ENCODE data around the gene KCNT1.

Gene KCNT1

DNA sequence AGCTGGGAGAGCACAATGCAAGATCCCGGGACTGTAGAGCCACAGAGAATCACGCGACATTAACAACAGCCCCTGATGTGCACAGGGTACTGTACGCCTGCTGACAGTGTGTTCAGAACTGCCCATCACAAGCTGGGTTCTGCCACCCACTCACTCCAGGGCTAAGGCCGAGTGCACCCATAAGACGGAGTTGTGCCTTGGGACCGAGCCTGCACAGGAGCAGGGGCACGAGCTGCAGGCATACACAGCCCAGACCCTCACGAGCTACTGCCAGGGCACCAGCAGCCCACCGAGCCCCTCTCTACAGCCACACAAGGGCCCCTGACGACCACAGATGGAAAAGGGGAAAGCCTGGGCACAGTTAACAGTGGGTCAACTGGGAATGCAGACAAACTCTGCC lies 137.5 kb downstream of the KCNT1 start:
- no peak for TF ChIP-seq EZH2phosphoT487 (conservative IDR thresholded peaks at IDR 0.05; ENCODE audit: low read length)
- H3K9ac ChIP-seq (ENCODE audit: low read length), result no peak overlapping the region
- H3F3A ChIP-seq (ENCODE audit: insufficient read depth), result no peaks in the 10 kb centered on the region
- H3K4me3 ChIP-seq (ENCODE audit: insufficient read depth, low read length, poor library complexity, severe bottlenecking), result no peak overlapping the region
- H3K27me3 ChIP-seq (ENCODE audit: low read length), result no peaks in the 10 kb centered on the region
- peaks cover 13% of the 10 kb centered on the region for H3K79me2 ChIP-seq (ENCODE audit: insufficient read depth, low read length)
- H4K20me1 ChIP-seq (ENCODE audit: low read depth, low read length), result no peaks in the 10 kb centered on the region
- no peaks in the 10 kb centered on the region for H3K9me3 ChIP-seq (ENCODE audit: insufficient read depth, low read length)
- H3K36me3 ChIP-seq (ENCODE audit: low read length), result no peaks in the 10 kb centered on the region
- no peaks in the 10 kb centered on the region for H3K9me2 ChIP-seq (replicated peaks; ENCODE audit: insufficient read depth, low read length)
- no peak overlapping the region for H2AFZ ChIP-seq (ENCODE audit: low read depth, low read length, severe bottlenecking)
- no peak overlapping the region for H3K27ac ChIP-seq (ENCODE audit: low read depth, low read length)
- H3K4me2 ChIP-seq (ENCODE audit: low read depth, low read length, poor library complexity, severe bottlenecking), result no peak overlapping the region

DNA sequence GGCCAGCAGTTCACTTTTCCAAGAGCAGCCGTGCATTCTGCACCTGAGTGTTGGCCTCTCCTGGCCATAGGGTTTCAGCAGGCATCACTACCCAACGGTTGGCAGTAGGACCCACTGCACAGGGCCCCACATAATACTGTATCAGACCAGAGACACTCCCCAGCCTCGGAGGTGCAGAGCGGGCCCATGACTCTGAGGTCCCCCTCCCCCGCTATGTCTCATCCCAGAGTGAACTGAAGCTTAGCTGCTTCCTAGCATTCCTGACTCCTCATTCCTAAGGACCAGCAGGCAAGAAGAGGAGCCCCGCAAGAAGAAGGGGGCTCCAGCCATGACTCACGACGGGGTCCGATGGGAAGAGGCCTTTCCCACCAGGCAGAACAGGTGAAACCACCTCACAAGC lies 138.1 kb downstream of the KCNT1 start:
- no peak overlapping the region for H2AFZ ChIP-seq (ENCODE audit: low read depth, low read length, severe bottlenecking)
- H3K4me3 ChIP-seq (ENCODE audit: insufficient read depth, low read length, poor library complexity, severe bottlenecking), result no peak overlapping the region
- no peaks in the 10 kb centered on the region for H3K36me3 ChIP-seq (ENCODE audit: low read length)
- no peaks in the 10 kb centered on the region for H4K20me1 ChIP-seq (ENCODE audit: low read depth, low read length)
- H3K9me2 ChIP-seq (replicated peaks; ENCODE audit: insufficient read depth, low read length), result no peaks in the 10 kb centered on the region
- no peaks in the 10 kb centered on the region for H3K9me3 ChIP-seq (ENCODE audit: insufficient read depth, low read length)
- TF ChIP-seq, protein P1, sequence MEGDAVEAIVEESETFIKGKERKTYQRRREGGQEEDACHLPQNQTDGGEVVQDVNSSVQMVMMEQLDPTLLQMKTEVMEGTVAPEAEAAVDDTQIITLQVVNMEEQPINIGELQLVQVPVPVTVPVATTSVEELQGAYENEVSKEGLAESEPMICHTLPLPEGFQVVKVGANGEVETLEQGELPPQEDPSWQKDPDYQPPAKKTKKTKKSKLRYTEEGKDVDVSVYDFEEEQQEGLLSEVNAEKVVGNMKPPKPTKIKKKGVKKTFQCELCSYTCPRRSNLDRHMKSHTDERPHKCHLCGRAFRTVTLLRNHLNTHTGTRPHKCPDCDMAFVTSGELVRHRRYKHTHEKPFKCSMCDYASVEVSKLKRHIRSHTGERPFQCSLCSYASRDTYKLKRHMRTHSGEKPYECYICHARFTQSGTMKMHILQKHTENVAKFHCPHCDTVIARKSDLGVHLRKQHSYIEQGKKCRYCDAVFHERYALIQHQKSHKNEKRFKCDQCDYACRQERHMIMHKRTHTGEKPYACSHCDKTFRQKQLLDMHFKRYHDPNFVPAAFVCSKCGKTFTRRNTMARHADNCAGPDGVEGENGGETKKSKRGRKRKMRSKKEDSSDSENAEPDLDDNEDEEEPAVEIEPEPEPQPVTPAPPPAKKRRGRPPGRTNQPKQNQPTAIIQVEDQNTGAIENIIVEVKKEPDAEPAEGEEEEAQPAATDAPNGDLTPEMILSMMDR (IDR thresholded peaks at IDR 0.05; ENCODE audit: insufficient read depth, low read length, poor library complexity, severe bottlenecking), result no peak
- TF ChIP-seq EZH2phosphoT487 (conservative IDR thresholded peaks at IDR 0.05; ENCODE audit: low read length), result no peak
- no peak overlapping the region for H3K4me2 ChIP-seq (ENCODE audit: low read depth, low read length, poor library complexity, severe bottlenecking)
- H3K27ac ChIP-seq (ENCODE audit: low read depth, low read length), result no peak overlapping the region
- H3K27me3 ChIP-seq (ENCODE audit: low read length), result no peaks in the 10 kb centered on the region
- peaks cover 13% of the 10 kb centered on the region for H3K79me2 ChIP-seq (ENCODE audit: insufficient read depth, low read length)
- no peak overlapping the region for H3K9ac ChIP-seq (ENCODE audit: low read length)
- H3F3A ChIP-seq (ENCODE audit: insufficient read depth), result no peaks in the 10 kb centered on the region

DNA sequence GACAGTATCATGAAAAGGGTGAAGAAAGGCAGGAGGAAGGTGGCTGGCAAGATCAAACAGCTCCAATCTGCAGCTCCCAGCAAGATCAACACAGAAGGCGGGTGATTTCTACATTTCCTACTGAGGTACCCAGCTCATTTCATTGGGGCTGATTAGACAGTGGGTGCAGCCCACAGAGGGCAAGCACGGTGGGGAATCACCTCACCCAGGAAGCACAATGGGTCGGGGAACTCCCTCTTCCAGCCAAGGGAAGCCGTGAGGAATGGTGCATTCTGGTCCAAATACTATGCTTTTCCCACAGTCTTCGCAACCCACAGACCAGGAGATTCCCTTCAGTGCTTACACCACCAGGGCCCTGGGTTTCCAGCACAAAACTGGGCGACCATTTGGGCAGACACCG lies 138.6 kb downstream of the KCNT1 start:
- no peaks in the 10 kb centered on the region for H4K20me1 ChIP-seq (ENCODE audit: low read depth, low read length)
- no peak for TF ChIP-seq EZH2phosphoT487 (conservative IDR thresholded peaks at IDR 0.05; ENCODE audit: low read length)
- TF ChIP-seq, protein P1 (IDR thresholded peaks at IDR 0.05; ENCODE audit: insufficient read depth, low read length, poor library complexity, severe bottlenecking), result no peak
- no peaks in the 10 kb centered on the region for H3K9me2 ChIP-seq (replicated peaks; ENCODE audit: insufficient read depth, low read length)
- no peaks in the 10 kb centered on the region for H3F3A ChIP-seq (ENCODE audit: insufficient read depth)
- no peak overlapping the region for H3K4me3 ChIP-seq (ENCODE audit: insufficient read depth, low read length, poor library complexity, severe bottlenecking)
- no peak overlapping the region for H3K9ac ChIP-seq (ENCODE audit: low read length)
- no peaks in the 10 kb centered on the region for H3K36me3 ChIP-seq (ENCODE audit: low read length)
- no peaks in the 10 kb centered on the region for H3K9me3 ChIP-seq (ENCODE audit: insufficient read depth, low read length)
- no peak overlapping the region for H3K27ac ChIP-seq (ENCODE audit: low read depth, low read length)
- H3K27me3 ChIP-seq (ENCODE audit: low read length), result no peaks in the 10 kb centered on the region
- H3K4me2 ChIP-seq (ENCODE audit: low read depth, low read length, poor library complexity, severe bottlenecking), result no peak overlapping the region
- no peak overlapping the region for H2AFZ ChIP-seq (ENCODE audit: low read depth, low read length, severe bottlenecking)
- peaks cover 13% of the 10 kb centered on the region for H3K79me2 ChIP-seq (ENCODE audit: insufficient read depth, low read length)
